A549 (cell line): ENCODE results near the gene LBX2. TPM values are rescaled to one million over a fixed set of nuclear protein-coding genes. Genes with fewer than 3 reads are reported as not detected.
"Not testable (repeated sequence)": the region's sequence is repeated elsewhere in the genome, so short reads cannot be mapped to it uniquely, and the experiment has no call there.

ENCODE experiments used
- ATAC-seq, 2 experiments: fragments of 200-7000 bp in 1 of 2; fragments of >200 bp in 1 of 2; cut with Nextera tagmentation in 1 of 2; cut with Tn5 transposase in 1 of 2; 3 replicates each; pipeline versions ENCODE4 v1.8.0 to v1.9.1; 2018 to 2020; ENCODE audit warnings: mild to moderate bottlenecking in 1 of 2, moderate library complexity in 1 of 2
- CTCF ChIA-PET: fragments of 300-600 bp; sonication (Branson Sonifier 250); formaldehyde crosslinking; extraction: SDS; loops from one replicate; lab custom pipeline; 2021; ENCODE audit warnings: antibody characterized with exemption, inconsistent platforms; lab: Yijun Ruan, JAX
- POLR2A ChIA-PET: fragments of 350-600 bp; formaldehyde crosslinking; extraction: SDS; loops from one replicate; lab custom pipeline; 2021; ENCODE audit warnings: antibody characterized with exemption, inconsistent platforms; lab: Yijun Ruan, JAX
- DNase-seq, 2 experiments: peaks; one replicate each; pipeline versions ENCODE4 v3.0.0 to v3.0.0-alpha.2; 2011 to 2016; ENCODE audit warnings: low read depth in 1 of 2, low spot score in 1 of 2
- FAIRE-seq: peaks from 2 replicates; lab custom pipeline; 2011; peaks lifted over from hg19 to GRCh38; lab: Jason Lieb, UNC
- H3K27ac ChIP-seq, 2 experiments: fragments of >200 bp; sonication (Bioruptor Twin); formaldehyde crosslinking; 3 replicates each; pipeline ENCODE4 v1.5.1; 2016 to 2017
- H3K4me1 ChIP-seq: fragments of >200 bp; sonication (Bioruptor Twin); formaldehyde crosslinking; 3 replicates; pipeline ENCODE4 v1.6.1; 2016
- H3K4me2 ChIP-seq: fragments of >200 bp; sonication (Bioruptor Twin); formaldehyde crosslinking; 3 replicates; pipeline ENCODE4 v1.6.1; 2016
- H3K4me3 ChIP-seq: fragments of >200 bp; sonication (Bioruptor Twin); formaldehyde crosslinking; 3 replicates; pipeline ENCODE4 v1.5.1; 2016
- H3K9me3 ChIP-seq: fragments of >200 bp; sonication (Bioruptor Twin); formaldehyde crosslinking; 3 replicates; pipeline ENCODE4 v1.6.1; 2016
- BHLHE40 ChIP-seq: IDR thresholded peaks from 2 replicates; pipeline ENCODE4 v1.6.1; 2012; ENCODE audit warnings: low read depth, low read length, inconsistent platforms
- CBX2 ChIP-seq: fragments of 200-600 bp; sonication (generic); IDR thresholded peaks from 2 replicates; pipeline ENCODE4 v1.6.1; 2016; ENCODE audit warnings: low read depth, mild to moderate bottlenecking, borderline replicate concordance
- CEBPB ChIP-seq, 2 experiments: fragments of >200 bp in 1 of 2; sonication (Bioruptor Twin) in 1 of 2; formaldehyde crosslinking in 1 of 2; IDR thresholded peaks; 2 replicates each; pipeline ENCODE4 v1.6.1; 2012 to 2016
- CHD4 ChIP-seq: fragments of 200-600 bp; sonication (generic); IDR thresholded peaks from 2 replicates; pipeline ENCODE4 v1.6.1; 2016; ENCODE audit warnings: antibody characterized with exemption, mild to moderate bottlenecking, borderline replicate concordance
- E2F6 ChIP-seq: IDR thresholded peaks from 2 replicates; pipeline ENCODE4 v1.6.1; 2012; ENCODE audit warnings: low read depth, borderline replicate concordance
- EHF ChIP-seq: fragments of 250-450 bp; sonication (Bioruptor Pico); IDR thresholded peaks from 2 replicates; pipeline ENCODE4 v1.5.0; 2020; ENCODE audit warnings: mild to moderate bottlenecking
- FOXS1 ChIP-seq: fragments of 250-450 bp; sonication (Bioruptor Pico); IDR thresholded peaks from 2 replicates; pipeline ENCODE4 v1.5.0; 2020; ENCODE audit warnings: mild to moderate bottlenecking, moderate library complexity
- HOXA7 ChIP-seq: fragments of 250-450 bp; sonication (Bioruptor Pico); IDR thresholded peaks from 2 replicates; pipeline ENCODE4 v1.5.0; 2020; ENCODE audit warnings: mild to moderate bottlenecking, moderate library complexity
- HOXB5 ChIP-seq: fragments of 250-450 bp; sonication (Bioruptor Pico); IDR thresholded peaks from 2 replicates; pipeline ENCODE4 v1.5.0; 2020; ENCODE audit warnings: mild to moderate bottlenecking, moderate library complexity
- KDM1A ChIP-seq: fragments of 200-600 bp; sonication (generic); IDR thresholded peaks from 2 replicates; pipeline ENCODE4 v1.6.1; 2016; ENCODE audit warnings: low read depth, mild to moderate bottlenecking
- POLR2AphosphoS2 ChIP-seq: conservative IDR thresholded peaks from 2 replicates; pipeline ENCODE4 v1.6.1; 2012; ENCODE audit warnings: low read length, improper control_type of control experiment, inconsistent platforms
- REST ChIP-seq: fragments of 200-600 bp; sonication (generic); IDR thresholded peaks from 2 replicates; pipeline ENCODE4 v1.6.1; 2016; ENCODE audit warnings: antibody characterized with exemption, mild to moderate bottlenecking, moderate library complexity
- SREBF2 ChIP-seq: fragments of 450-650 bp; IDR thresholded peaks from 2 replicates; pipeline ENCODE4 v1.6.1; 2014; ENCODE audit warnings: mild to moderate bottlenecking, moderate library complexity
- ZFP36 ChIP-seq: fragments of 450-650 bp; IDR thresholded peaks from 2 replicates; pipeline ENCODE4 v1.6.1; 2014; ENCODE audit warnings: borderline replicate concordance; ENCODE audit not compliant: partially characterized antibody
- ZSCAN20 ChIP-seq: fragments of 250-450 bp; sonication (Bioruptor Pico); IDR thresholded peaks from 2 replicates; pipeline ENCODE4 v1.8.0; 2022; ENCODE audit warnings: mild to moderate bottlenecking, moderate library complexity
- WGBS: methylation state at CpG from one replicate; pipeline ENCODE4 v1.1.6; 2017; ENCODE audit errors: missing lambda C conversion rate; 5-methylcytosine and 5-hydroxymethylcytosine counted together
- polyA plus RNA-seq, 4 experiments: library from polyadenylated mRNA; depleted of rRNA in 3 of 4; stranded (reverse); fragments of >200 nt; fragmentation: RNase III in 1 of 4; extraction: RNeasy Plus Mini Kit Qiagen cat#74134 plus additional on column Dnase treatment in 1 of 4; gene quantifications; 2 replicates in 3 of 4; 3 replicates in 1 of 4; pipeline ENCODE4 v1.2.3, GENCODE V29; 2011 to 2017
- TF ChIP-seq, protein P1 (sequence below): IDR thresholded peaks from 2 replicates; pipeline ENCODE4 v1.6.1; 2012
- TF ChIP-seq, protein P2 (sequence below): fragments of >200 bp; sonication (Bioruptor Twin); formaldehyde crosslinking; IDR thresholded peaks from 2 replicates; pipeline ENCODE4 v1.6.1; 2016
- TF ChIP-seq, protein P3 (sequence below): fragments of >200 bp; sonication (Bioruptor Twin); formaldehyde crosslinking; IDR thresholded peaks from 3 replicates; pipeline ENCODE4 v1.6.1; 2016

Gene LBX2
- polyA plus RNA-seq, 2 of the 4 experiments (the other 2 are of a cell fraction), result 0.84 to 2.4 TPM

DNA sequence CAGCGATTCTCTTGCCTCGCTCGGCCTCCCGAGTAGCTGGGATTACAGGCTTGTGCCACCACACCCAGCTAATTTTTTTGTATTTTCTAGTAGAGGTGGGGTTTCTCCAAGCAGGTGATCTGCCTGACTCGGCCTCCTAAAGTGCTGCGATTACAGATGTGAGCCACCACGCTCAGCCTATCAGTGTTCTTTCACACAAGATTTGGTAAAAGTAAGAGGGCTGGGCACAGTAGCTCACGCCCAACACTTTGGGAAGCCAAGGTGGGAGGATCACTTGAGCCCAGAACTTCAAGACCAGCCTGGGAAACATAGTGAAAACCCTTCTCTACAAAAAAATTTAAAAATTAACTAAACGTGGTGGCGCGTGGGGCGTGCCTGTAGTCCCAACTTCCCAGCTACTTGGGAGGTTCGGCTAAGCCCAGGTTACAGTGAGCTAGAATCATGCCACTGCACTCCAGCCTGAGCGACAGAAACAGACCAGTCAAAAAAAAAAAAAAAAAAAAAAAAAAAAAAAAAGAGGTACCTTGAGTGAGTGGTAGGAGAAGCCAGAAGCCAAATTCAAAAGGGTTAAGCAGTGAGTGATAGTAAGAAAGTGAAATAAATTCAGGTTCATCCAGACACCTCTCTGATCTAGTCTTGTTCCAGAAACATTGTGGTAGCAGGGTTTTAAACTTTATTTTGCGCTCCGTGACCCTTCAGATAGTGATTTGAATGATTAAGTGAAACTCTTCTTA lies 27.9 kb downstream of the LBX2 start:
- ATAC-seq, result peak in 1 of 2 experiments; percentile 2; a peak in 2 of 6 replicates
- Histone ChIP-seq H3K4me1 (peaks cover 16% of the 10 kb centered on the region), H3K9me3 (no peaks in the 10 kb centered on the region), H3K4me2 (peak overlapping the region; percentile 92), H3K4me3 (peak overlapping the region; percentile 63), H3K27ac (peak overlapping the region; percentile 86 to 91)
- TF ChIP-seq, protein P1, sequence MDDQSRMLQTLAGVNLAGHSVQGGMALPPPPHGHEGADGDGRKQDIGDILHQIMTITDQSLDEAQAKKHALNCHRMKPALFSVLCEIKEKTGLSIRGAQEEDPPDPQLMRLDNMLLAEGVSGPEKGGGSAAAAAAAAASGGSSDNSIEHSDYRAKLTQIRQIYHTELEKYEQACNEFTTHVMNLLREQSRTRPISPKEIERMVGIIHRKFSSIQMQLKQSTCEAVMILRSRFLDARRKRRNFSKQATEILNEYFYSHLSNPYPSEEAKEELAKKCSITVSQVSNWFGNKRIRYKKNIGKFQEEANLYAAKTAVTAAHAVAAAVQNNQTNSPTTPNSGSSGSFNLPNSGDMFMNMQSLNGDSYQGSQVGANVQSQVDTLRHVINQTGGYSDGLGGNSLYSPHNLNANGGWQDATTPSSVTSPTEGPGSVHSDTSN, result no peak
- TF ChIP-seq HOXA7 (CRISPR knock-in tag), result 0 out of 2 replicates have a peak, but pooled peaks have one; percentile 45
- no peak for TF ChIP-seq SREBF2
- no peak for FAIRE-seq
- ChIA-PET CTCF (interaction anchor here (0.6 to 5.2 kb wide), 2 partner anchors 11 to 18 kb away, joined by 3 to 37 read pairs; partner anchors contain the start of genes CCDC142 and TTC31), POLR2A (interaction anchor here (0.6 to 3.1 kb wide), 7 partner anchors 8 to 734 kb away, joined by 3 to 37 read pairs (median 5); partner anchors contain the start of genes CCDC142, TPRKB, TTC31 and WBP1)
- DNase-seq, result no peak
- WGBS, result 60% methylated on average over 16 of the region's 16 CpGs

DNA sequence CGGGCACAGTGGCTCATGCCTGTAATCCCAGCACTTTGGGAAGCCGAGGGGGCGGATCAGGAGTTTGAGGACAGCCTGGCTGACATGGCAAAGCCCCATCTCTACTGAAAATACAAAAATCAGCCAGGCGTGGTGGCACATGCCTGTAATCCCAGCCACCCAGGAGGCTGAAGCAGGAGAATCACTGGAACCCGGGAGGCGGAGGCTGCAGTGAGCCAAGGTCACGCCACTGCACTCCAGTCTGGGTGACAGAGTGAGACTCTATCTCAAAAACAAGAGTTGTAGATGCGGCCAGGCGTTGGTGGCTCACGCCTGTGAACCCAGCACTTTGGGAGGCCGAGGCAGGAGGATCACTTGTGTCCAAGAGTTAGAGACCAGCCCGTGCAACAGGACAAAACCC lies 28.7 kb downstream of the LBX2 start:
- not testable (repeated sequence) for FAIRE-seq, DNase-seq, ATAC-seq, H3K27ac ChIP-seq, H3K9me3 ChIP-seq, H3K4me3 ChIP-seq
- peak overlapping the region; percentile 92 for H3K4me2 ChIP-seq
- H3K4me1 ChIP-seq, result peaks cover 20% of the 10 kb centered on the region
- ChIA-PET CTCF (interaction anchor here (0.6 to 5.2 kb wide), 2 partner anchors 12 to 18 kb away, joined by 3 to 37 read pairs; partner anchors contain the start of genes CCDC142 and TTC31), POLR2A (interaction anchor here (0.6 to 3.1 kb wide), 2 partner anchors 13 to 733 kb away, joined by 3 to 37 read pairs; partner anchors contain the start of genes TPRKB and WBP1)
- WGBS, result 95% methylated on average over 12 of the region's 12 CpGs

DNA sequence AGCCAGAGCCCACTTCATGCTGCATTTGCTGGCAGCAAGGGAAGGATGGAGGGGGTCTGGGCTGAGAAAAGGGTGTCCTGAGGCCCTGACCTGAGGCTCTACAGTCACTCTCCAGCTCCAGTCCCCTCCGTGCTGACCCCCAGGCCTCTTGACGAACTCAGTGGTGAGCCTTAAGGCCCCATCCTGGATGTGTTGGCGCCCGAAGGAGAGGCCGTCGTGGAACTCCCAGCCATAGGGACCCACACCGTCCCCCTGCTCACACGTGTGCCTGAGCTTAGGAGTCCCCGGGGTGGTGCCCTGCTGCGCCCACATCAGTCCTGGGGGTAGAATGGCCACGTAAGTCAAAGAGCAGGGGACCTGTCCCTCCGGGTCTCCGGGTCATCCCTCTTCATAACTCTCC lies 35.0 kb downstream of the LBX2 start:
- TF ChIP-seq CBX2, result no peak
- no peak for TF ChIP-seq E2F6
- no peak for TF ChIP-seq KDM1A
- TF ChIP-seq CEBPB (IDR thresholded peaks at IDR 0.05), result no peak
- TF ChIP-seq SREBF2, result no peak
- no peak for TF ChIP-seq CHD4
- H3K4me2 ChIP-seq, result peak overlapping the region; percentile 90
- H3K9me3 ChIP-seq, result no peaks in the 10 kb centered on the region
- FAIRE-seq, result no peak
- H3K4me1 ChIP-seq, result peaks cover 15% of the 10 kb centered on the region
- H3K4me3 ChIP-seq, result peak overlapping the region; percentile 91
- ATAC-seq, result peak; percentile 10 to 13; a peak in 5 of 6 replicates
- 16% methylated on average over 12 of the region's 13 CpGs for WGBS
- DNase-seq, result no peak
- CTCF ChIA-PET, result interaction anchor here (1.0 to 3.2 kb wide), 3 partner anchors 8 to 116 kb away, joined by 3 to 17 read pairs (median 10); partner anchors contain the start of genes CCDC142 and TTC31
- POLR2A ChIA-PET, result interaction anchor here (1.5 to 2.4 kb wide), 2 partner anchors 10 to 18 kb away, joined by 4 to 8 read pairs; partner anchors contain the start of genes CCDC142, INO80B and TTC31
- H3K27ac ChIP-seq, result peak overlapping the region; percentile 90 to 95

DNA sequence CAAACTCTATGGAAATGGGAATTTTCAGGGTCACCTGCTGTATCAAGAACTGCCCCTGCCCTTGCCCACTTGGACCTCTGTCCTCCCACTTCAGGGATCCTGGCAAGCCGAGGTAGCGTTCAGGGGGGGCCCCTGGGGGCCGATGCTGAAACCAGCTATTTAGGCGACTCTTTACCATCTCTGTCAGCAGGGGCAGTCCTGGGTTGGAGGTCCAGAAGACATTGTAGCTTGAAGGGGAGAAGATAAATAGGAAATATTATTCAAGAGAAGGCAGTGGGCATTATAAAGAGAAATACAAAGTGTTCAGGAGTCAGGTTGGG lies 36.7 kb downstream of the LBX2 start:
- ATAC-seq, result no peak
- Histone ChIP-seq H3K4me3 (no peak overlapping the region), H3K4me1 (peaks cover 18% of the 10 kb centered on the region), H3K9me3 (no peaks in the 10 kb centered on the region), H3K27ac (no peak overlapping the region), H3K4me2 (no peak overlapping the region)
- WGBS, result 81% methylated on average over 4 of the region's 4 CpGs
- TF ChIP-seq, protein P2, sequence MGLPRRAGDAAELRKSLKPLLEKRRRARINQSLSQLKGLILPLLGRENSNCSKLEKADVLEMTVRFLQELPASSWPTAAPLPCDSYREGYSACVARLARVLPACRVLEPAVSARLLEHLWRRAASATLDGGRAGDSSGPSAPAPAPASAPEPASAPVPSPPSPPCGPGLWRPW, result no peak
- TF ChIP-seq FOXS1 (CRISPR knock-in tag) (no peak), ZSCAN20 (CRISPR knock-in tag) (no peak), ZFP36 (no peak), POLR2AphosphoS2 (no peak), EHF (CRISPR knock-in tag) (no peak), REST (no peak), HOXB5 (CRISPR knock-in tag) (no peak), BHLHE40 (no peak)
- TF ChIP-seq, protein P1, result no peak
- TF ChIP-seq, protein P3, sequence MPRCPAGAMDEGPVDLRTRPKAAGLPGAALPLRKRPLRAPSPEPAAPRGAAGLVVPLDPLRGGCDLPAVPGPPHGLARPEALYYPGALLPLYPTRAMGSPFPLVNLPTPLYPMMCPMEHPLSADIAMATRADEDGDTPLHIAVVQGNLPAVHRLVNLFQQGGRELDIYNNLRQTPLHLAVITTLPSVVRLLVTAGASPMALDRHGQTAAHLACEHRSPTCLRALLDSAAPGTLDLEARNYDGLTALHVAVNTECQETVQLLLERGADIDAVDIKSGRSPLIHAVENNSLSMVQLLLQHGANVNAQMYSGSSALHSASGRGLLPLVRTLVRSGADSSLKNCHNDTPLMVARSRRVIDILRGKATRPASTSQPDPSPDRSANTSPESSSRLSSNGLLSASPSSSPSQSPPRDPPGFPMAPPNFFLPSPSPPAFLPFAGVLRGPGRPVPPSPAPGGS, result no peak
- DNase-seq, result no peak
- ChIA-PET POLR2A (no interaction called here), CTCF (interaction anchor here (0.9 to 2.7 kb wide), 3 partner anchors 10 to 124 kb away, joined by 4 to 8 read pairs (median 4); partner anchors contain the start of genes MRPL53 and PCGF1)
- no peak for FAIRE-seq
